PFSK-1 (cell line): ENCODE results near the gene EDN1.

Experiments used
- POLR2AphosphoS5 ChIP-seq: IDR thresholded peaks from 2 replicates; pipeline ENCODE4 v1.6.1; 2012; ENCODE audit warnings: low read depth, mild to moderate bottlenecking, control low read depth, low read length, moderate library complexity
- REST ChIP-seq, 2 experiments: IDR thresholded peaks; 2 replicates each; pipeline versions ENCODE4 v1.6.1 to v1.8.0; 2011 to 2012; ENCODE audit warnings: low read depth in 2 of 2, low read length in 2 of 2, control low read depth in 1 of 2, inconsistent platforms in 1 of 2, mild to moderate bottlenecking in 1 of 2, moderate library complexity in 1 of 2; ENCODE audit not compliant: insufficient read depth in 1 of 2
- TAF1 ChIP-seq: IDR thresholded peaks from 2 replicates; pipeline ENCODE4 v1.6.1; 2012; ENCODE audit warnings: low read length, control low read depth, borderline replicate concordance; ENCODE audit not compliant: insufficient read depth

GRCh38 chr6:12293235-12293930 is 3.2 kb downstream of the EDN1 start:
- TF ChIP-seq POLR2AphosphoS5 (no peak), TAF1 (no peak), REST (IDR thresholded peaks at IDR 0.05; ENCODE audit: insufficient read depth in 1 of 2, low read depth in 2 of 2, low read length in 2 of 2) (no peak)
